IMR-90 (cell line): ENCODE measurements around the gene DUSP23. TPM values are rescaled to one million over a fixed set of nuclear protein-coding genes. Genes with fewer than 3 reads are reported as not detected.

ENCODE experiments used
- ATAC-seq: fragments of 200-7000 bp; cut with Tn5 transposase; 2 replicates; pipeline ENCODE4 v1.9.1; 2020; ENCODE audit warnings: low read depth, mild to moderate bottlenecking, moderate library complexity
- BruUV-seq: library from RNA; stranded (reverse); fragments of 400-500 nt; replicated peaks from 2 replicates; lab custom pipeline; 2021; lab: Mats Ljungman, UMichigan
- CTCF ChIA-PET: fragments of 300-600 bp; formaldehyde crosslinking; extraction: SDS; loops from one replicate; lab custom pipeline; 2021; ENCODE audit warnings: antibody characterized with exemption; lab: Yijun Ruan, JAX
- POLR2A ChIA-PET: fragments of 300-600 bp; sonication (Branson Sonifier 250); formaldehyde crosslinking; loops from one replicate; lab custom pipeline; 2022; ENCODE audit warnings: antibody characterized with exemption; ENCODE audit not compliant: unreplicated experiment; lab: Charles Lee
- DNase-seq: peaks from one replicate; pipeline ENCODE4 v3.0.0; 2013
- H2AFZ ChIP-seq: replicated peaks from 2 replicates; pipeline ENCODE3; 2013; ENCODE audit warnings: low read length, mild to moderate bottlenecking; ENCODE audit not compliant: poor library complexity
- H2AK5ac ChIP-seq: 2 replicates; pipeline ENCODE4 v1.6.1; 2013; ENCODE audit warnings: low read depth, low read length, inconsistent platforms
- H2AK9ac ChIP-seq: replicated peaks from 2 replicates; pipeline ENCODE3; 2013; ENCODE audit warnings: mild to moderate bottlenecking, low read depth, low read length, moderate library complexity; ENCODE audit not compliant: poor library complexity
- H2BK120ac ChIP-seq: 2 replicates; pipeline ENCODE4 v1.6.1; 2013; ENCODE audit warnings: low read depth, low read length, inconsistent platforms
- H2BK15ac ChIP-seq: 3 replicates; pipeline ENCODE4 v1.6.1; 2013; ENCODE audit warnings: low read depth, low read length, inconsistent platforms
- H2BK20ac ChIP-seq: 2 replicates; pipeline ENCODE4 v1.6.1; 2013; ENCODE audit warnings: low read depth, mild to moderate bottlenecking, inconsistent platforms, low read length, moderate library complexity
- H2BK5ac ChIP-seq: 2 replicates; pipeline ENCODE4 v1.6.1; 2013; ENCODE audit warnings: mild to moderate bottlenecking, low read depth, low read length, inconsistent platforms; ENCODE audit not compliant: poor library complexity, severe bottlenecking
- H3K14ac ChIP-seq: replicated peaks from 2 replicates; pipeline ENCODE4 v1.6.1; 2013; ENCODE audit warnings: low read depth, low read length, inconsistent platforms
- H3K18ac ChIP-seq: 2 replicates; pipeline ENCODE4 v1.6.1; 2013; ENCODE audit warnings: low read depth, low read length, control low read depth
- H3K23ac ChIP-seq: 2 replicates; pipeline ENCODE4 v1.6.1; 2013; ENCODE audit warnings: low read depth, low read length, inconsistent platforms
- H3K27ac ChIP-seq: 2 replicates; pipeline ENCODE4 v1.5.1; 2013; ENCODE audit warnings: mild to moderate bottlenecking, control low read depth, low read length; ENCODE audit not compliant: insufficient read depth
- H3K27me3 ChIP-seq: 2 replicates; pipeline ENCODE4 v1.6.1; 2013; ENCODE audit warnings: low read length; ENCODE audit not compliant: control insufficient read depth, insufficient read depth
- H3K36me3 ChIP-seq: 2 replicates; pipeline ENCODE4 v1.6.1; 2013; ENCODE audit warnings: low read length, mixed read lengths; ENCODE audit not compliant: control insufficient read depth, insufficient read depth
- H3K4ac ChIP-seq: 2 replicates; pipeline ENCODE4 v1.6.1; 2013; ENCODE audit warnings: low read depth, low read length, inconsistent platforms
- H3K4me1 ChIP-seq: 2 replicates; pipeline ENCODE4 v1.6.1; 2013; ENCODE audit warnings: low read length, mixed read lengths; ENCODE audit not compliant: control insufficient read depth, insufficient read depth
- H3K4me2 ChIP-seq: 2 replicates; pipeline ENCODE4 v1.6.1; 2013; ENCODE audit warnings: low read depth, mild to moderate bottlenecking, control low read depth, low read length, moderate library complexity
- H3K4me3 ChIP-seq: 2 replicates; pipeline ENCODE4 v1.5.1; 2013; ENCODE audit warnings: low read depth, mild to moderate bottlenecking, control low read depth, low read length, moderate library complexity; ENCODE audit not compliant: insufficient read depth
- H3K56ac ChIP-seq: 2 replicates; pipeline ENCODE4 v1.6.1; 2013; ENCODE audit warnings: low read length, inconsistent platforms; ENCODE audit not compliant: insufficient read depth; ENCODE audit errors: extremely low read depth
- H3K79me1 ChIP-seq, 2 experiments: 2 replicates each; pipeline ENCODE4 v1.6.1; 2013; ENCODE audit warnings: low read length in 2 of 2, inconsistent platforms in 1 of 2, low read depth in 1 of 2
- H3K9ac ChIP-seq: 2 replicates; pipeline ENCODE4 v1.6.1; 2013; ENCODE audit warnings: low read depth, low read length, control low read depth
- H3K9me1 ChIP-seq: 2 replicates; pipeline ENCODE4 v1.6.1; 2013; ENCODE audit warnings: low read length, inconsistent platforms; ENCODE audit not compliant: insufficient read depth
- H3K9me3 ChIP-seq: 2 replicates; pipeline ENCODE4 v1.6.1; 2013; ENCODE audit warnings: low read length; ENCODE audit not compliant: control insufficient read depth, insufficient read depth
- H4K20me1 ChIP-seq: 2 replicates; pipeline ENCODE4 v1.6.1; 2013; ENCODE audit warnings: low read length, inconsistent platforms; ENCODE audit not compliant: insufficient read depth
- H4K5ac ChIP-seq: 2 replicates; pipeline ENCODE4 v1.6.1; 2013; ENCODE audit warnings: mild to moderate bottlenecking, low read depth, low read length, control low read depth
- H4K8ac ChIP-seq, 2 experiments: 2 replicates each; pipeline ENCODE4 v1.6.1; 2013; ENCODE audit warnings: low read depth in 2 of 2, low read length in 2 of 2, control low read depth in 1 of 2, inconsistent platforms in 1 of 2
- H4K91ac ChIP-seq: 2 replicates; pipeline ENCODE4 v1.6.1; 2013; ENCODE audit warnings: low read depth, low read length, inconsistent platforms; ENCODE audit not compliant: insufficient read depth
- CHD1 ChIP-seq: IDR thresholded peaks from 2 replicates; pipeline ENCODE4 v1.6.1; 2012; ENCODE audit warnings: low read depth, low read length, improper control_type of control experiment
- CTCF ChIP-seq: conservative IDR thresholded peaks from 2 replicates; pipeline ENCODE4 v1.5.1; 2012; ENCODE audit warnings: mild to moderate bottlenecking, low read depth, low read length, improper control_type of control experiment
- ELK1 ChIP-seq: fragments of 150-350 bp; IDR thresholded peaks from 2 replicates; pipeline ENCODE4 v1.6.1; 2016; ENCODE audit warnings: low read depth, mild to moderate bottlenecking, low read length, moderate library complexity, borderline replicate concordance
- MAZ ChIP-seq: IDR thresholded peaks from 2 replicates; pipeline ENCODE4 v1.6.1; 2012; ENCODE audit warnings: low read depth, mild to moderate bottlenecking, low read length, improper control_type of control experiment, moderate library complexity, borderline replicate concordance
- NFE2L2 ChIP-seq: fragments of 150-350 bp; IDR thresholded peaks from 2 replicates; pipeline ENCODE4 v1.6.1; 2016; ENCODE audit warnings: low read depth, mild to moderate bottlenecking, low read length
- POLR2A ChIP-seq: IDR thresholded peaks from 2 replicates; pipeline ENCODE4 v1.6.1; 2012; ENCODE audit warnings: mild to moderate bottlenecking, low read depth, low read length
- RCOR1 ChIP-seq: IDR thresholded peaks from 2 replicates; pipeline ENCODE4 v1.6.1; 2012; ENCODE audit warnings: mild to moderate bottlenecking, low read length, improper control_type of control experiment; ENCODE audit not compliant: insufficient replicate concordance
- SMC3 ChIP-seq: fragments of 150-350 bp; IDR thresholded peaks from 2 replicates; pipeline ENCODE4 v1.6.1; 2016; ENCODE audit warnings: low read depth, mild to moderate bottlenecking, antibody characterized with exemption, low read length, moderate library complexity
- USF2 ChIP-seq: fragments of 150-350 bp; IDR thresholded peaks from 2 replicates; pipeline ENCODE4 v1.6.1; 2017; ENCODE audit warnings: mild to moderate bottlenecking, antibody characterized with exemption, low read length, low read depth
- WGBS, 2 experiments: methylation state at CpG; one replicate each; pipeline versions ENCODE4 v1.1.5 to v1.1.7; 2013; ENCODE audit warnings: missing lambda C conversion rate in 2 of 2; ENCODE audit not compliant: insufficient read length in 1 of 2; ENCODE audit errors: extremely low coverage in 2 of 2; 5-methylcytosine and 5-hydroxymethylcytosine counted together
- dilution Hi-C: fragments of 300-500 bp; cut with HindIII; formaldehyde crosslinking; loops from one replicate; pipeline ENCODE4 v1.14.3; 2018; ENCODE audit warnings: low sequenced_read_pairs; ENCODE audit not compliant: unreplicated experiment
- in situ Hi-C: fragments of 300-500 bp; cut with MboI; formaldehyde crosslinking; loops from 3 replicates; pipeline ENCODE4 v1.14.3; 2019; ENCODE audit warnings: low sequenced_read_pairs, inconsistent platforms, mixed read lengths
- intact Hi-C: fragments of 100-400 bp; cut with micrococcal nuclease; formaldehyde crosslinking; loops from 2 replicates; pipeline ENCODE4 v1.10.0; 2022
- polyA plus RNA-seq, 3 experiments: library from polyadenylated mRNA; depleted of rRNA; stranded (reverse); fragments of >200 nt; gene quantifications; 2 replicates each; pipeline ENCODE4 v1.2.3, GENCODE V29; 2012; ENCODE audit warnings: low replicate concordance in 1 of 3
- total RNA-seq: library from RNA; depleted of rRNA; stranded (reverse); fragments of >200 nt; gene quantifications from 2 replicates; pipeline ENCODE4 v1.2.3, GENCODE V29; 2012

Gene DUSP23
- total and polyA plus RNA-seq, 2 of the 4 experiments (the other 2 are of a cell fraction), result 4.1 to 12.9 TPM

GRCh38 chr1:159826441-159827101 lies 45.8 kb downstream of the DUSP23 start, which contains the start of gene SLAMF8:
Gene SLAMF8 (plus strand): TSS chr1:159826873. CDS start chr1:159826899, 26 bp downstream.
- H3K4me2 ChIP-seq, result no peak within 1 kb of the TSS
- POLR2A ChIA-PET, result no interaction called here
- no peaks in the 10 kb centered on the region for H3K79me1 ChIP-seq

More at GRCh38 chr1:159826441-159827101, 45.8 kb downstream of the DUSP23 start, which contains the start of gene SLAMF8:
- DNase-seq (no peak), ATAC-seq (no peak)
- Histone ChIP-seq H4K8ac (no peak within 1 kb of the TSS), H2BK20ac (no peak within 1 kb of the TSS), H3K27me3 (peaks cover 18% of the 10 kb centered on the region), H3K4me1 (peaks cover 2% of the 10 kb centered on the region), H2AK9ac (no peak within 1 kb of the TSS), H3K4ac (no peak within 1 kb of the TSS), H3K23ac (no peak within 1 kb of the TSS), H3K56ac (no peak within 1 kb of the TSS), H3K27ac (no peak within 1 kb of the TSS), H3K9me3 (no peaks in the 10 kb centered on the region), H2BK5ac (no peak within 1 kb of the TSS), H2BK120ac (no peak within 1 kb of the TSS), H4K20me1 (no peaks in the 10 kb centered on the region), H2BK15ac (no peak within 1 kb of the TSS), H3K9me1 (0 out of 2 replicates have a peak, but pooled peaks cover 3% of the 10 kb centered on the region), H4K5ac (no peak within 1 kb of the TSS), H2AFZ (peak within 1 kb of the TSS; percentile 38), H3K18ac (no peak within 1 kb of the TSS), H3K4me3 (no peak within 1 kb of the TSS), H2AK5ac (no peak within 1 kb of the TSS), H4K91ac (no peak within 1 kb of the TSS), H3K14ac (no peak within 1 kb of the TSS), H3K9ac (no peak within 1 kb of the TSS), H3K36me3 (no peaks in the 10 kb centered on the region)
- dilution Hi-C loops, result no loop called here
- CTCF ChIA-PET, result interaction anchor here (0.9 kb wide), 1 partner anchor 259 kb away, joined by 6 read pairs; no protein-coding TSS in a partner anchor
- in situ Hi-C loops, result no loop called here
- no peak for TF ChIP-seq NFE2L2
- no peak for TF ChIP-seq USF2
- no peak for TF ChIP-seq ELK1
- TF ChIP-seq MAZ, result no peak
- no peak for TF ChIP-seq CTCF
- no peak for TF ChIP-seq SMC3
- TF ChIP-seq CHD1, result no peak
- no peak for TF ChIP-seq RCOR1
- TF ChIP-seq POLR2A, result no peak
- intact Hi-C loops, result no loop called here
- 84% methylated on average over 7 of the region's 11 CpGs; no CpG with 5 or more reads in 1 of the 2 experiments for WGBS, 2 experiments
- no TSS peak for BruUV-seq
